DMS79 (cell line): ENCODE results near the gene JPH3.

Experiments
- DNase-seq: peaks from one replicate; lab custom pipeline; 2025; lab: John Stamatoyannopoulos, UW

Gene JPH3

GRCh38 chr16:87602001-87602775, at the start of gene JPH3:
Gene JPH3 (plus strand): TSS chr16:87602508. CDS start chr16:87603147, 639 bp downstream.
- DNase-seq, result no peak

GRCh38 chr16:87552772-87553573, 49.3 kb upstream of the JPH3 start:
- DNase-seq, result no peak

GRCh38 chr16:87554754-87555427, 47.4 kb upstream of the JPH3 start:
- DNase-seq, result no peak

- no peak for DNase-seq
These were observed 46.7 kb upstream of the JPH3 start for GRCh38 chr16:87555647-87556046.

- DNase-seq, result no peak
These were observed 45.3 kb upstream of the JPH3 start for GRCh38 chr16:87556941-87557459.

GRCh38 chr16:87558682-87559081, 43.6 kb upstream of the JPH3 start:
- DNase-seq, result no peak

GRCh38 chr16:87559945-87560344, 42.4 kb upstream of the JPH3 start:
- no peak for DNase-seq

GRCh38 chr16:87560428-87561199, 41.7 kb upstream of the JPH3 start:
- no peak for DNase-seq

- no peak for DNase-seq
These were observed 40.9 kb upstream of the JPH3 start for GRCh38 chr16:87561200-87562105.

- DNase-seq, result no peak
These were observed 40.1 kb upstream of the JPH3 start for GRCh38 chr16:87562201-87562600.

GRCh38 chr16:87563022-87563421, 39.3 kb upstream of the JPH3 start:
- DNase-seq, result no peak

- no peak for DNase-seq
These were observed 38.4 kb upstream of the JPH3 start for GRCh38 chr16:87563714-87564523.

- no peak for DNase-seq
These were observed 37.9 kb upstream of the JPH3 start for GRCh38 chr16:87564524-87564778.

- no peak for DNase-seq
These were observed 32.4 kb upstream of the JPH3 start for GRCh38 chr16:87569601-87570571.

GRCh38 chr16:87570572-87570937, 31.8 kb upstream of the JPH3 start:
- no peak for DNase-seq

GRCh38 chr16:87570938-87571867, 31.1 kb upstream of the JPH3 start:
- DNase-seq, result no peak

GRCh38 chr16:87571868-87572244, 30.5 kb upstream of the JPH3 start:
- no peak for DNase-seq

- DNase-seq, result no peak
These were observed 29.3 kb upstream of the JPH3 start for GRCh38 chr16:87572959-87573358.
